OCI-LY1 (cell line): ENCODE measurements around the gene TMEM52.

ENCODE experiments used
- H2AFZ ChIP-seq: fragments of 200-600 bp; sonication (generic), shearing (Covaris generic); 2 replicates; pipeline ENCODE4 v1.6.0; 2014; ENCODE audit warnings: antibody characterized with exemption, mild to moderate bottlenecking, low read length
- H3F3A ChIP-seq: fragments of 200-600 bp; sonication (generic), shearing (Covaris generic); 2 replicates; pipeline ENCODE4 v1.6.0; 2014; ENCODE audit warnings: mild to moderate bottlenecking, antibody characterized with exemption, low read length, moderate library complexity; ENCODE audit not compliant: insufficient read depth
- H3K27ac ChIP-seq: fragments of 200-600 bp; sonication (generic); 2 replicates; pipeline ENCODE4 v1.5.1; 2014; ENCODE audit warnings: low read length, mixed run types, mild to moderate bottlenecking, low read depth; ENCODE audit not compliant: poor library complexity, severe bottlenecking
- H3K27me3 ChIP-seq: fragments of 200-600 bp; sonication (generic); 2 replicates; pipeline ENCODE4 v1.6.0; 2014; ENCODE audit warnings: antibody characterized with exemption, mild to moderate bottlenecking, low read length, moderate library complexity; ENCODE audit not compliant: insufficient read depth
- H3K36me3 ChIP-seq: fragments of 200-600 bp; sonication (generic); 2 replicates; pipeline ENCODE4 v1.6.1; 2014; ENCODE audit warnings: mild to moderate bottlenecking, antibody characterized with exemption, low read length, moderate library complexity, mixed read lengths; ENCODE audit not compliant: insufficient read depth
- H3K4me1 ChIP-seq: fragments of 200-600 bp; sonication (generic); 2 replicates; pipeline ENCODE4 v1.5.1; 2014; ENCODE audit warnings: mild to moderate bottlenecking, low read length, moderate library complexity; ENCODE audit not compliant: insufficient read depth, severe bottlenecking
- H3K4me2 ChIP-seq: fragments of 200-600 bp; sonication (generic), shearing (Covaris generic); 2 replicates; pipeline ENCODE4 v1.6.1; 2014; ENCODE audit warnings: low read length
- H3K4me3 ChIP-seq: fragments of 200-600 bp; sonication (generic); 2 replicates; pipeline ENCODE4 v1.5.1; 2014; ENCODE audit warnings: low read length, low read depth, mild to moderate bottlenecking, mixed read lengths; ENCODE audit not compliant: poor library complexity, severe bottlenecking
- H3K79me2 ChIP-seq: fragments of 200-600 bp; shearing (Covaris generic); 2 replicates; pipeline ENCODE4 v1.6.1; 2016; ENCODE audit warnings: mixed run types, low read length, mixed read lengths; ENCODE audit not compliant: insufficient read depth
- H3K9ac ChIP-seq: fragments of 200-600 bp; sonication (generic), shearing (Covaris generic); 2 replicates; pipeline ENCODE4 v1.6.1; 2014; ENCODE audit warnings: mild to moderate bottlenecking, low read length, mixed read lengths
- H3K9me2 ChIP-seq: fragments of 200-600 bp; sonication (generic), shearing (Covaris generic); 2 replicates; pipeline ENCODE4 v1.6.1; 2014; ENCODE audit warnings: low read depth, mild to moderate bottlenecking, low read length, mixed read lengths
- H3K9me3 ChIP-seq: fragments of 200-600 bp; shearing (Covaris generic); 2 replicates; pipeline ENCODE4 v1.6.1; 2014; ENCODE audit warnings: low read length, mixed read lengths
- H4K20me1 ChIP-seq: fragments of 200-600 bp; sonication (generic), shearing (Covaris generic); 2 replicates; pipeline ENCODE4 v1.6.0; 2016; ENCODE audit warnings: mild to moderate bottlenecking, low read length; ENCODE audit not compliant: insufficient read depth
- EZH2 ChIP-seq: fragments of 200-600 bp; sonication (generic), shearing (Covaris generic); IDR thresholded peaks from 2 replicates; pipeline ENCODE4 v1.8.0; 2017; ENCODE audit warnings: borderline replicate concordance, mixed run types, mild to moderate bottlenecking, antibody characterized with exemption, low read length, moderate library complexity, mixed read lengths
- TF ChIP-seq, protein P1 (sequence below): fragments of 200-600 bp; sonication (generic), shearing (Covaris generic); IDR thresholded peaks from 2 replicates; pipeline ENCODE4 v1.5.1; 2017; ENCODE audit warnings: mild to moderate bottlenecking, antibody characterized with exemption, low read length, moderate library complexity, mixed read lengths

TMEM52 gene

DNA sequence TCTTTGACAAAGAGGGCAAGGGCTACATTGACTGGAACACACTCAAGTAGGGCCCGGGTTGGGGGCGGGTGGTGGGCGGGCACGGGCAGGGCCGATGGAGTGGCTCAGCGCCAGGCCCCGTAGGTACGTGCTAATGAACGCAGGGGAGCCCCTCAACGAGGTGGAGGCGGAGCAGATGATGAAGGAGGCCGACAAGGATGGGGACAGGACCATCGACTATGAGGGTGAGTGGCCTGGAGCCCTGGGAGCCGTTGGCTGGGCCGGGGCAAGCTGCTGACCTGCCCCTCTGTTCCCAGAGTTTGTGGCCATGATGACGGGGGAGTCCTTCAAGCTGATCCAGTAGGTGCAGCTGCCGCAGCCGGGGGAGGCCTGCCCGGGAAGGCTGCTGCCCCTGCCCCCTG lies 2.2 kb downstream of the TMEM52 start:
- peaks cover 9% of the 10 kb centered on the region for H3K4me1 ChIP-seq

DNA sequence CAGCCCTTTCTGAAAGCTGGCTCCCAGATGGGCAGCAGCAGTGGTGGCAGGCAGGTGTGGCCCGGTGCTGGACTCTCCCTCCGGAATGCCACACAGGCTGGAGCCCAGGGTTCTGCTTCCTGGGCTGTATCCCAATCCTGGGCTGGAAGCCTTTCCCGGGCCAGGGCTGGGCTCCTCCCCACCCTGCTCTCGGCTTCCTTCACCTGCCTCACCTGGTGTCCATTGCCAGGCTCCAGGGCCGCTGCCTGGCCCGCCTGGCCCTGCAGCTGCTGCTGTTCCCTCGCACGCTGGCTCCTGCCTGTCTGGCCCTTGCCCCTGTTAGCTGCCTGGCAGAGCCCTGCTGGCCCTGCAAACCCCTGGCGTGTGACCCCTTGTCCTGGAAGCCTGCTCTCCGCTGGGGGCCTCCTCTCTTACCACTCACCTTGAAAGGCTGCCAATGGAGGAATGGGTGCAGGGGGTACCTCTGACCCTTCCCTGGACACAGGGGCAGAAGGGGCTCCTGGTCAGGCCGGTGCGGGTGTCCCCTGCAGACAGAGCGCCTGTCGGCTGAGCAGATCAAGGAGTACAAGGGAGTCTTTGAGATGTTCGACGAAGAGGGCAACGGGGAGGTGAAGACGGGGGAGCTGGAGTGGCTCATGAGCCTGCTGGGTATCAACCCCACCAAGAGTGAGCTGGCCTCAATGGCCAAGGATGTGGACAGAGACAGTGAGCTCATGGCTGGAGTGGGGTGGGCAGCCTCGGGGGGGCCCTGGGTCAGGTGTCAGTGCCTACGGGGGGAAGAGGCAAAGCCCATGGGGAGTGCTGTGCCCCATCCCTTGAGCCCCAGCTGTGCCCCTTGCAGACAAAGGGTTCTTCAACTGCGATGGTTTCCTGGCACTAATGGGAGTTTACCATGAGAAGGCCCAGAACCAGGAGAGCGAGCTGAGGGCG lies 2.9 kb downstream of the TMEM52 start:
- H3K4me1 ChIP-seq: peaks cover 9% of the 10 kb centered on the region
- H3F3A ChIP-seq: no peaks in the 10 kb centered on the region
- H2AFZ ChIP-seq: no peak overlapping the region
- no peaks in the 10 kb centered on the region for H3K9me3 ChIP-seq
- no peak overlapping the region for H3K4me2 ChIP-seq
- TF ChIP-seq EZH2: no peak
- TF ChIP-seq, protein P1, sequence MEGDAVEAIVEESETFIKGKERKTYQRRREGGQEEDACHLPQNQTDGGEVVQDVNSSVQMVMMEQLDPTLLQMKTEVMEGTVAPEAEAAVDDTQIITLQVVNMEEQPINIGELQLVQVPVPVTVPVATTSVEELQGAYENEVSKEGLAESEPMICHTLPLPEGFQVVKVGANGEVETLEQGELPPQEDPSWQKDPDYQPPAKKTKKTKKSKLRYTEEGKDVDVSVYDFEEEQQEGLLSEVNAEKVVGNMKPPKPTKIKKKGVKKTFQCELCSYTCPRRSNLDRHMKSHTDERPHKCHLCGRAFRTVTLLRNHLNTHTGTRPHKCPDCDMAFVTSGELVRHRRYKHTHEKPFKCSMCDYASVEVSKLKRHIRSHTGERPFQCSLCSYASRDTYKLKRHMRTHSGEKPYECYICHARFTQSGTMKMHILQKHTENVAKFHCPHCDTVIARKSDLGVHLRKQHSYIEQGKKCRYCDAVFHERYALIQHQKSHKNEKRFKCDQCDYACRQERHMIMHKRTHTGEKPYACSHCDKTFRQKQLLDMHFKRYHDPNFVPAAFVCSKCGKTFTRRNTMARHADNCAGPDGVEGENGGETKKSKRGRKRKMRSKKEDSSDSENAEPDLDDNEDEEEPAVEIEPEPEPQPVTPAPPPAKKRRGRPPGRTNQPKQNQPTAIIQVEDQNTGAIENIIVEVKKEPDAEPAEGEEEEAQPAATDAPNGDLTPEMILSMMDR: no peak
- H4K20me1 ChIP-seq: no peaks in the 10 kb centered on the region
- peaks cover 4% of the 10 kb centered on the region; the same call in 1 of the 2 replicates for H3K27me3 ChIP-seq
- H3K9me2 ChIP-seq: no peaks in the 10 kb centered on the region
- no peaks in the 10 kb centered on the region for H3K79me2 ChIP-seq
- no peak overlapping the region for H3K27ac ChIP-seq
- H3K9ac ChIP-seq: no peak overlapping the region
- H3K4me3 ChIP-seq: no peak overlapping the region
- H3K36me3 ChIP-seq: no peaks in the 10 kb centered on the region

More for the DNA sequence above, 2.2 kb downstream of the TMEM52 start:
- Histone ChIP-seq H3K9me2 (no peaks in the 10 kb centered on the region), H3K27me3 (peaks cover 4% of the 10 kb centered on the region; the same call in 1 of the 2 replicates), H3K79me2 (no peaks in the 10 kb centered on the region), H3K27ac (no peak overlapping the region), H3K4me2 (no peak overlapping the region), H3K9ac (no peak overlapping the region), H2AFZ (no peak overlapping the region), H4K20me1 (no peaks in the 10 kb centered on the region), H3F3A (no peaks in the 10 kb centered on the region), H3K36me3 (no peaks in the 10 kb centered on the region), H3K9me3 (no peaks in the 10 kb centered on the region), H3K4me3 (no peak overlapping the region)
- TF ChIP-seq, protein P1: no peak
- no peak for TF ChIP-seq EZH2

- no peak within 1 kb of the TSS for H3K4me2 ChIP-seq
- H4K20me1 ChIP-seq: no peaks in the 10 kb centered on the region
- no peak within 1 kb of the TSS for H3K9ac ChIP-seq
- peaks cover 2% of the 10 kb centered on the region; the same call in 1 of the 2 replicates for H3K27me3 ChIP-seq
- H3K9me3 ChIP-seq: no peaks in the 10 kb centered on the region
- TF ChIP-seq, protein P1: no peak
- no peak for TF ChIP-seq EZH2
- H3K4me1 ChIP-seq: peaks cover 9% of the 10 kb centered on the region
- H3K79me2 ChIP-seq: no peaks in the 10 kb centered on the region
- no peaks in the 10 kb centered on the region for H3F3A ChIP-seq
- H3K4me3 ChIP-seq: no peak within 1 kb of the TSS
- H3K27ac ChIP-seq: no peak within 1 kb of the TSS
- no peak within 1 kb of the TSS for H2AFZ ChIP-seq
- no peaks in the 10 kb centered on the region for H3K36me3 ChIP-seq
- no peaks in the 10 kb centered on the region for H3K9me2 ChIP-seq
Measured at GRCh38 chr1:1914971-1915692, 3.9 kb downstream of the TMEM52 start, which contains the start of gene CALML6. Gene CALML6 (plus strand): TSS chr1:1915260. CDS start chr1:1915281, 21 bp downstream.
